Astrocyte (in vitro differentiated cells and primary cell): ENCODE data around the gene FETUB. TPM values are rescaled to one million over a fixed set of nuclear protein-coding genes. Genes with fewer than 3 reads are reported as not detected.
"Not testable (repeated sequence)": the region's sequence is repeated elsewhere in the genome, so short reads cannot be mapped to it uniquely, and the experiment has no call there.

ENCODE experiments used
- DNase-seq: peaks from one replicate; pipeline ENCODE4 v3.0.0-alpha.2; 2010; ENCODE audit warnings: low read depth
- FAIRE-seq: peaks from 2 replicates; lab custom pipeline; 2011; peaks lifted over from hg19 to GRCh38; lab: Jason Lieb, UNC
- H2AFZ ChIP-seq: 2 replicates; pipeline ENCODE4 v1.6.0; 2012; ENCODE audit warnings: low read depth, low read length, inconsistent platforms
- H3K27ac ChIP-seq: 2 replicates; pipeline ENCODE4 v1.5.1; 2011; ENCODE audit warnings: low read depth, low read length, inconsistent platforms
- H3K27me3 ChIP-seq: 2 replicates; pipeline ENCODE4 v1.6.0; 2011; ENCODE audit warnings: low read length, inconsistent platforms; ENCODE audit not compliant: insufficient read depth
- H3K36me3 ChIP-seq: 2 replicates; pipeline ENCODE4 v1.5.1; 2011; ENCODE audit warnings: low read length, inconsistent platforms; ENCODE audit not compliant: insufficient read depth
- H3K4me1 ChIP-seq: 2 replicates; pipeline ENCODE4 v1.5.1; 2011; ENCODE audit warnings: low read length, inconsistent platforms; ENCODE audit not compliant: insufficient read depth
- H3K4me2 ChIP-seq: 2 replicates; pipeline ENCODE4 v1.6.0; 2012; ENCODE audit warnings: low read length, inconsistent platforms
- H3K4me3 ChIP-seq: 2 replicates; pipeline ENCODE4 v1.5.1; 2011; ENCODE audit warnings: low read depth, mild to moderate bottlenecking, low read length, inconsistent platforms; ENCODE audit not compliant: insufficient read depth
- H3K79me2 ChIP-seq: 2 replicates; pipeline ENCODE4 v1.6.0; 2012; ENCODE audit warnings: mild to moderate bottlenecking, low read length, inconsistent platforms; ENCODE audit not compliant: insufficient read depth
- H3K9ac ChIP-seq: 2 replicates; pipeline ENCODE4 v1.6.0; 2012; ENCODE audit warnings: mild to moderate bottlenecking, low read length, inconsistent platforms
- H3K9me3 ChIP-seq: 2 replicates; pipeline ENCODE4 v1.5.1; 2012; ENCODE audit warnings: low read depth, mild to moderate bottlenecking, low read length, inconsistent platforms; ENCODE audit not compliant: insufficient read depth
- H4K20me1 ChIP-seq: 2 replicates; pipeline ENCODE4 v1.6.0; 2012; ENCODE audit warnings: low read length, inconsistent platforms; ENCODE audit not compliant: insufficient read depth
- H3K27ac Mint-ChIP-seq: one replicate; pipeline ENCODE4 v1.8.0; 2021; ENCODE audit warnings: mild to moderate bottlenecking, mixed read lengths; ENCODE audit not compliant: unreplicated experiment
- H3K27me3 Mint-ChIP-seq: one replicate; pipeline ENCODE4 v1.8.0; 2021; ENCODE audit warnings: low read depth, mixed read lengths; ENCODE audit not compliant: unreplicated experiment
- H3K36me3 Mint-ChIP-seq: one replicate; pipeline ENCODE4 v1.8.0; 2021; ENCODE audit warnings: low read depth, mixed read lengths; ENCODE audit not compliant: unreplicated experiment
- H3K4me1 Mint-ChIP-seq: one replicate; pipeline ENCODE4 v1.8.0; 2021; ENCODE audit warnings: low read depth, mixed read lengths; ENCODE audit not compliant: unreplicated experiment
- H3K4me3 Mint-ChIP-seq: one replicate; pipeline ENCODE4 v1.8.0; 2021; ENCODE audit warnings: mild to moderate bottlenecking, moderate library complexity, mixed read lengths; ENCODE audit not compliant: unreplicated experiment
- H3K9me3 Mint-ChIP-seq: one replicate; pipeline ENCODE4 v1.8.0; 2021; ENCODE audit warnings: mild to moderate bottlenecking, mixed read lengths; ENCODE audit not compliant: unreplicated experiment
- CTCF ChIP-seq: IDR thresholded peaks from 2 replicates; pipeline ENCODE4 v1.5.1; 2011; ENCODE audit warnings: low read depth, mild to moderate bottlenecking, inconsistent platforms, low read length, moderate library complexity; ENCODE audit not compliant: insufficient read depth
- EZH2 ChIP-seq: IDR thresholded peaks from 2 replicates; pipeline ENCODE4 v1.6.1; 2012; ENCODE audit warnings: mild to moderate bottlenecking, low read length, inconsistent platforms; ENCODE audit not compliant: insufficient read depth
- total RNA-seq: library from RNA; stranded (reverse); gene quantifications from 2 replicates; pipeline ENCODE4 v1.2.1, GENCODE V29; 2021

Gene FETUB
- total RNA-seq, 1 donor from 2014 or later = not detected

GRCh38 chr3:186683979-186684378, 43.8 kb downstream of the FETUB start:
- no peaks in the 10 kb centered on the region for H3K79me2 ChIP-seq
- H3K36me3 Mint-ChIP-seq = no peaks in the 10 kb centered on the region
- H3K27me3 Mint-ChIP-seq = peaks cover 23% of the 10 kb centered on the region
- TF ChIP-seq CTCF = no peak
- TF ChIP-seq EZH2 = no peak
- no peak overlapping the region for H3K4me3 Mint-ChIP-seq
- H4K20me1 ChIP-seq = no peaks in the 10 kb centered on the region
- no peak overlapping the region for H2AFZ ChIP-seq
- H3K4me2 ChIP-seq = no peak overlapping the region
- no peak overlapping the region for H3K9ac ChIP-seq
- no peaks in the 10 kb centered on the region for H3K9me3 ChIP-seq
- no peak for FAIRE-seq
- H3K4me1 Mint-ChIP-seq = no peaks in the 10 kb centered on the region
- no peaks in the 10 kb centered on the region for H3K4me1 ChIP-seq
- H3K4me3 ChIP-seq = no peak overlapping the region
- H3K27me3 ChIP-seq = peaks cover 6% of the 10 kb centered on the region
- DNase-seq = no peak
- peaks cover 27% of the 10 kb centered on the region for H3K9me3 Mint-ChIP-seq
- no peaks in the 10 kb centered on the region for H3K36me3 ChIP-seq
- no peak overlapping the region for H3K27ac ChIP-seq
- no peak overlapping the region for H3K27ac Mint-ChIP-seq

- not testable (repeated sequence) for H3K36me3 Mint-ChIP-seq, H3K9ac ChIP-seq, H3K27ac Mint-ChIP-seq, H3K4me1 ChIP-seq, H3K9me3 ChIP-seq, H2AFZ ChIP-seq, FAIRE-seq, H3K4me1 Mint-ChIP-seq, H3K79me2 ChIP-seq, H3K27me3 ChIP-seq, H3K27ac ChIP-seq, H3K4me3 Mint-ChIP-seq, DNase-seq, H3K36me3 ChIP-seq, H4K20me1 ChIP-seq, H3K4me2 ChIP-seq, H3K4me3 ChIP-seq
- H3K27me3 Mint-ChIP-seq = peaks cover 17% of the 10 kb centered on the region
- peaks cover 27% of the 10 kb centered on the region for H3K9me3 Mint-ChIP-seq
These were observed 46.3 kb downstream of the FETUB start for GRCh38 chr3:186686475-186686874.

- no peaks in the 10 kb centered on the region for H3K9me3 ChIP-seq
- H3K27ac ChIP-seq = no peak overlapping the region
- Mint-ChIP-seq H3K36me3 (no peaks in the 10 kb centered on the region), H3K4me1 (no peaks in the 10 kb centered on the region), H3K27ac (no peak overlapping the region), H3K4me3 (no peak overlapping the region), H3K9me3 (peaks cover 27% of the 10 kb centered on the region), H3K27me3 (peaks cover 20% of the 10 kb centered on the region)
- no peak for TF ChIP-seq CTCF
- no peak for TF ChIP-seq EZH2
- FAIRE-seq = no peak
- no peaks in the 10 kb centered on the region for H4K20me1 ChIP-seq
- H3K9ac ChIP-seq = no peak overlapping the region
- H3K36me3 ChIP-seq = no peaks in the 10 kb centered on the region
- DNase-seq = no peak
- H3K27me3 ChIP-seq = peaks cover 1% of the 10 kb centered on the region
- no peak overlapping the region for H3K4me3 ChIP-seq
- H3K4me1 ChIP-seq = no peaks in the 10 kb centered on the region
- H3K79me2 ChIP-seq = no peaks in the 10 kb centered on the region
- H3K4me2 ChIP-seq = no peak overlapping the region
- no peak overlapping the region for H2AFZ ChIP-seq
These were observed 47.0 kb downstream of the FETUB start for GRCh38 chr3:186687120-186687651.

GRCh38 chr3:186690304-186690703, 50.1 kb downstream of the FETUB start:
- not testable (repeated sequence) for H4K20me1 ChIP-seq, H3K27ac ChIP-seq, H3K27ac Mint-ChIP-seq, H3K4me1 Mint-ChIP-seq, H3K36me3 Mint-ChIP-seq, H3K4me3 Mint-ChIP-seq, H2AFZ ChIP-seq, H3K9me3 ChIP-seq, H3K4me3 ChIP-seq, H3K4me1 ChIP-seq, H3K27me3 ChIP-seq, H3K9ac ChIP-seq, H3K79me2 ChIP-seq, H3K36me3 ChIP-seq, FAIRE-seq, H3K4me2 ChIP-seq, DNase-seq
- H3K9me3 Mint-ChIP-seq = peaks cover 15% of the 10 kb centered on the region
- peaks cover 13% of the 10 kb centered on the region for H3K27me3 Mint-ChIP-seq
